CD4-positive, CD25-positive, alpha-beta regulatory T cell (primary cell): ENCODE measurements around the gene CACNA2D3. TPM values are rescaled to one million over a fixed set of nuclear protein-coding genes. Genes with fewer than 3 reads are reported as not detected.

Experiments used
- ATAC-seq, 2 donors: fragments of 150-1000 bp; cut with Tn5 transposase; one replicate each; pipeline ENCODE4 v1.10.0; 2021; ENCODE audit warnings: low read depth in 2 of 2, moderate number of reproducible peaks in 2 of 2, moderate library complexity in 1 of 2
- DNase-seq, 3 donors: peaks; one replicate each; pipeline versions ENCODE4 v3.0.0 to v3.0.0-alpha.2; 2012 to 2022; ENCODE audit warnings: mixed read lengths in 1 of 3
- H3K27ac ChIP-seq: one replicate; pipeline ENCODE4 v1.7.0; 2013; ENCODE audit warnings: mild to moderate bottlenecking, low read length; ENCODE audit not compliant: insufficient read depth, poor library complexity, severe bottlenecking
- H3K27me3 ChIP-seq: one replicate; pipeline ENCODE4 v1.7.0; 2013; ENCODE audit warnings: low read length; ENCODE audit not compliant: control insufficient read depth, insufficient read depth
- H3K36me3 ChIP-seq: one replicate; pipeline ENCODE4 v1.7.0; 2013; ENCODE audit warnings: mild to moderate bottlenecking, low read length, moderate library complexity; ENCODE audit not compliant: control insufficient read depth, insufficient read depth
- H3K4me1 ChIP-seq: 2 replicates; pipeline ENCODE4 v1.7.0; 2013; ENCODE audit warnings: mild to moderate bottlenecking, low read length; ENCODE audit not compliant: insufficient read depth, control insufficient read depth, poor library complexity, severe bottlenecking
- H3K4me3 ChIP-seq: one replicate; pipeline ENCODE4 v1.7.0; 2013; ENCODE audit warnings: low read depth, mild to moderate bottlenecking, low read length, moderate library complexity
- H3K9me3 ChIP-seq, 2 experiments: 1 replicate in 1 of 2; 2 replicates in 1 of 2; pipeline ENCODE4 v1.7.0; 2013; ENCODE audit warnings: low read length in 2 of 2, mild to moderate bottlenecking in 1 of 2, moderate library complexity in 1 of 2; ENCODE audit not compliant: control insufficient read depth in 2 of 2
- H3K27ac Mint-ChIP-seq, 3 donors: one replicate each; pipeline ENCODE4 v1.8.0; 2020 to 2022; ENCODE audit warnings: mild to moderate bottlenecking in 3 of 3, mixed read lengths in 3 of 3, moderate library complexity in 2 of 3
- H3K27me3 Mint-ChIP-seq: one replicate; pipeline ENCODE4 v1.8.0; 2022; ENCODE audit warnings: mild to moderate bottlenecking, mixed read lengths
- H3K36me3 Mint-ChIP-seq: one replicate; pipeline ENCODE4 v1.8.0; 2020; ENCODE audit warnings: mixed read lengths
- H3K4me1 Mint-ChIP-seq, 4 donors: one replicate each; pipeline ENCODE4 v1.8.0; 2020 to 2022; ENCODE audit warnings: mixed read lengths in 4 of 4, mild to moderate bottlenecking in 1 of 4
- H3K4me3 Mint-ChIP-seq, 4 donors: one replicate each; pipeline ENCODE4 v1.8.0; 2020 to 2022; ENCODE audit warnings: mild to moderate bottlenecking in 4 of 4, mixed read lengths in 4 of 4, moderate library complexity in 3 of 4
- H3K9me3 Mint-ChIP-seq, 7 donors: one replicate each; pipeline ENCODE4 v1.8.0; 2020 to 2022; ENCODE audit warnings: mixed read lengths in 7 of 7, mild to moderate bottlenecking in 3 of 7, moderate library complexity in 2 of 7
- polyA plus RNA-seq, 4 donors: library from polyadenylated mRNA; unstranded; fragments of 300-500 nt; fragmentation: Illumina TruSeq; gene quantifications; one replicate each; pipeline ENCODE4 v1.2.3, GENCODE V29; 2021
- total RNA-seq: library from RNA; stranded (reverse); gene quantifications from one replicate; pipeline ENCODE4 v1.2.3, GENCODE V29; 2022

The CACNA2D3 gene
- total and polyA plus RNA-seq, 5 donors from 2014 or later = not detected

DNA sequence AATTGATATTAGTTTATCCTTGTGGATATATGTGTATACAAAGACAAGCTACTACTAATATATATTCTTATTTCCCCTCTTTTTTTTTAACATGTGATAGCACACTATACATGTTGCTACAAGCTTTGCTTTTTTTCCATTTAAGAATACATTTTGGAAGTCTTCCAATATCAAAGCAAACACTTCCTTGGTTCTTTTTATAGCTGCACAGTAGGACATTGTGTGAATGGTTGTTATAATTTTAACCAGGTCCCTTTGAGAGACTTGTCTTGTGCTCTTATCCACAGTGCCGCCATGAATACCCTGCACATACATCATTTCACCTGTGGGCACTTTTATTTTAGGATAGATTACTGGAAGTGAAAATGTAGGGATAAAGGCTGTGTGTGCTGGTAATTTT, 88.7 kb downstream of the CACNA2D3 start:
- H3K27ac Mint-ChIP-seq = no peak overlapping the region
- H3K4me1 Mint-ChIP-seq = no peaks in the 10 kb centered on the region
- H3K9me3 Mint-ChIP-seq = peaks cover 0 to 6% (median 4%) of the 10 kb centered on the region in 7 donors
- ATAC-seq (no peak), DNase-seq (no peak)
- H3K27me3 Mint-ChIP-seq = no peaks in the 10 kb centered on the region
- H3K9me3 ChIP-seq = no peaks in the 10 kb centered on the region
- no peak overlapping the region for H3K4me3 ChIP-seq
- no peaks in the 10 kb centered on the region for H3K4me1 ChIP-seq
- no peaks in the 10 kb centered on the region for H3K36me3 Mint-ChIP-seq
- H3K36me3 ChIP-seq = no peaks in the 10 kb centered on the region
- no peak overlapping the region for H3K27ac ChIP-seq
- no peaks in the 10 kb centered on the region for H3K27me3 ChIP-seq
- no peak overlapping the region for H3K4me3 Mint-ChIP-seq

DNA sequence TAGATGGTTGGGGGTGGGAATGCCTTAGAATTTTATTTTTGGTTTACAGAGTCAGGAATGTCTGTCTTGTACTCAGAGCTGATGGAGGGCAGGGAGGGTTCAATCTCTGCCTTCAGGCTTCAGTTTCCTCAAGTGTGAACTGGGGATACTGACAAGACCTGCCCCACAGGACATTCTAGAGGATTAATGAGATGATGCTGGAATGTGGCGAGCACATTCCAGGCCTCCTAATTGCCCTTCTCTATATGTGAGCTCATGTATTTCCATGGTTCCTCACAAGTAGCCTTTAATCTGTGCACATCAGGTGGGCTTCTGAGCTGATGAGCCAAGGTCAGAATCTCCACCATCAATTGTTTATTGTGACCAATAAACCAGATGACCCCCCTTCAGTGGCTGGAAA, 90.4 kb downstream of the CACNA2D3 start:
- DNase-seq (no peak), ATAC-seq (no peak)
- no peak overlapping the region for H3K4me3 Mint-ChIP-seq
- no peaks in the 10 kb centered on the region for H3K4me1 Mint-ChIP-seq
- H3K36me3 Mint-ChIP-seq = no peaks in the 10 kb centered on the region
- H3K27me3 ChIP-seq = no peaks in the 10 kb centered on the region
- no peak overlapping the region for H3K27ac Mint-ChIP-seq
- no peaks in the 10 kb centered on the region for H3K27me3 Mint-ChIP-seq
- H3K4me3 ChIP-seq = no peak overlapping the region
- no peak overlapping the region for H3K27ac ChIP-seq
- H3K9me3 ChIP-seq = no peaks in the 10 kb centered on the region
- H3K9me3 Mint-ChIP-seq = peaks cover 0 to 6% (median 4%) of the 10 kb centered on the region in 7 donors
- no peaks in the 10 kb centered on the region for H3K36me3 ChIP-seq
- no peaks in the 10 kb centered on the region for H3K4me1 ChIP-seq

DNA sequence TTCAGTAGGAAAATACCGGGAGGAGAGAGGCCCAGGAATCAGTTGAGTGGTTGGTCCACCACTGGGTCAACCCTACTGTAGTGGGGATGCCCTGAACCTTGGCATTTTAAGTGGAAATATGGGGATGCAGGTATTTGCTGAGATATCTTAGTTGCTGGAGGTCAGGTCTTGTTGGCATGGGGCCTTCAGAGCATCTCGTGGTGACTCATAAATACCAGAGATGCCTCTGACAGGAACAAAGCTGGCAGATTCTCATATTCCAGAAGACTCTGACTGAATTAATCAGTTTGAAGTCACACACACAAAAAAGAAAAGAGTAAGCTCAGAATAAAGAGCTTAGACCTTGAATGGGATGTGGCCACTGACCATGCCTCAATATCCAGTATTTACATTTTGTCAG, 91.6 kb downstream of the CACNA2D3 start:
- H3K27ac ChIP-seq = no peak overlapping the region
- no peaks in the 10 kb centered on the region for H3K4me1 ChIP-seq
- Mint-ChIP-seq H3K27me3 (no peaks in the 10 kb centered on the region), H3K36me3 (no peaks in the 10 kb centered on the region), H3K4me1 (no peaks in the 10 kb centered on the region), H3K9me3 (peaks cover 0 to 6% (median 4%) of the 10 kb centered on the region in 7 donors), H3K4me3 (no peak overlapping the region), H3K27ac (no peak overlapping the region)
- no peaks in the 10 kb centered on the region for H3K9me3 ChIP-seq
- no peak overlapping the region for H3K4me3 ChIP-seq
- no peaks in the 10 kb centered on the region for H3K36me3 ChIP-seq
- ATAC-seq = no peak
- H3K27me3 ChIP-seq = no peaks in the 10 kb centered on the region
- no peak for DNase-seq

- no peak overlapping the region for H3K4me3 ChIP-seq
- H3K9me3 ChIP-seq = no peaks in the 10 kb centered on the region
- H3K4me1 Mint-ChIP-seq = no peaks in the 10 kb centered on the region
- no peaks in the 10 kb centered on the region for H3K27me3 ChIP-seq
- H3K27ac Mint-ChIP-seq = no peak overlapping the region
- no peak for DNase-seq
- H3K4me3 Mint-ChIP-seq = no peak overlapping the region
- H3K36me3 Mint-ChIP-seq = no peaks in the 10 kb centered on the region
- H3K9me3 Mint-ChIP-seq = peaks cover 0 to 6% (median 4%) of the 10 kb centered on the region in 7 donors
- no peaks in the 10 kb centered on the region for H3K36me3 ChIP-seq
- H3K27ac ChIP-seq = no peak overlapping the region
- H3K4me1 ChIP-seq = no peaks in the 10 kb centered on the region
- H3K27me3 Mint-ChIP-seq = no peaks in the 10 kb centered on the region
- ATAC-seq = no peak
These were observed 92.5 kb downstream of the CACNA2D3 start for GRCh38 chr3:54214845-54215244.

GRCh38 chr3:54215521-54215920, 93.2 kb downstream of the CACNA2D3 start:
- H3K9me3 ChIP-seq = no peaks in the 10 kb centered on the region
- Mint-ChIP-seq H3K4me3 (no peak overlapping the region), H3K27ac (no peak overlapping the region), H3K27me3 (no peaks in the 10 kb centered on the region), H3K9me3 (peaks cover 0 to 6% (median 4%) of the 10 kb centered on the region in 7 donors), H3K36me3 (no peaks in the 10 kb centered on the region), H3K4me1 (no peaks in the 10 kb centered on the region)
- no peaks in the 10 kb centered on the region for H3K36me3 ChIP-seq
- H3K4me1 ChIP-seq = no peaks in the 10 kb centered on the region
- ATAC-seq (no peak), DNase-seq (no peak)
- no peaks in the 10 kb centered on the region for H3K27me3 ChIP-seq
- H3K4me3 ChIP-seq = no peak overlapping the region
- H3K27ac ChIP-seq = no peak overlapping the region

GRCh38 chr3:54217828-54218227, 95.5 kb downstream of the CACNA2D3 start:
- Histone ChIP-seq H3K9me3 (no peaks in the 10 kb centered on the region), H3K27ac (no peak overlapping the region), H3K4me1 (no peaks in the 10 kb centered on the region), H3K4me3 (no peak overlapping the region), H3K36me3 (no peaks in the 10 kb centered on the region), H3K27me3 (no peaks in the 10 kb centered on the region)
- DNase-seq (no peak), ATAC-seq (no peak)
- Mint-ChIP-seq H3K27me3 (no peaks in the 10 kb centered on the region), H3K4me3 (no peak overlapping the region), H3K9me3 (peaks cover 0 to 5% (median 0%) of the 10 kb centered on the region in 7 donors), H3K27ac (no peak overlapping the region), H3K4me1 (no peaks in the 10 kb centered on the region), H3K36me3 (no peaks in the 10 kb centered on the region)

DNA sequence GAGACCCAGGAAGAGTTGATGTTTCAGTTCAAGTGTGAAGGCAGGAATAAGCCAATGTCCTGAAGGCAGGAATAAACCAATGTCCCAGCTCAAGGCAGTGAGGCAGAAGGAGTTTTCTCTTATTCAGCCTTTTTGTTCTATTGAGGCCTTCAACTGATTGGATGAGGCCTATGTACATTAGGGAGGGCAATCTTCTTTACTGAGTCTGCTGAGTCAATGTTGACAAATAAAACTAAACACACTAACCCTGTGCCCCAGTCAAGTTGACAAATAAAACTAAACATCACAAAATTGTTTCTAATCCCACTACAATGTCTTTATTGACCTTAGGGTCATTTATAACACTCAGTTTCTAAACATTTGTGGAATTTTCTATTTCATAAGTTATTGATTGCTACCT, 100.0 kb downstream of the CACNA2D3 start:
- no peak overlapping the region for H3K27ac Mint-ChIP-seq
- ATAC-seq (no peak), DNase-seq (no peak)
- Histone ChIP-seq H3K9me3 (no peaks in the 10 kb centered on the region), H3K27me3 (no peaks in the 10 kb centered on the region), H3K27ac (no peak overlapping the region), H3K4me3 (no peak overlapping the region), H3K4me1 (no peaks in the 10 kb centered on the region), H3K36me3 (no peaks in the 10 kb centered on the region)
- H3K9me3 Mint-ChIP-seq = peaks cover 0 to 2% (median 0%) of the 10 kb centered on the region in 7 donors
- H3K36me3 Mint-ChIP-seq = no peaks in the 10 kb centered on the region
- no peaks in the 10 kb centered on the region for H3K4me1 Mint-ChIP-seq
- H3K4me3 Mint-ChIP-seq = no peak overlapping the region
- H3K27me3 Mint-ChIP-seq = no peaks in the 10 kb centered on the region

- Histone ChIP-seq H3K27me3 (no peaks in the 10 kb centered on the region), H3K9me3 (no peaks in the 10 kb centered on the region), H3K4me1 (no peaks in the 10 kb centered on the region), H3K4me3 (no peak overlapping the region), H3K27ac (no peak overlapping the region), H3K36me3 (no peaks in the 10 kb centered on the region)
- H3K4me1 Mint-ChIP-seq = no peaks in the 10 kb centered on the region
- peaks cover 0 to 2% (median 0%) of the 10 kb centered on the region in 7 donors for H3K9me3 Mint-ChIP-seq
- no peak for DNase-seq
- H3K27ac Mint-ChIP-seq = no peak overlapping the region
- H3K4me3 Mint-ChIP-seq = no peak overlapping the region
- no peak for ATAC-seq
- H3K36me3 Mint-ChIP-seq = no peaks in the 10 kb centered on the region
- no peaks in the 10 kb centered on the region for H3K27me3 Mint-ChIP-seq
These were observed 100.7 kb downstream of the CACNA2D3 start for GRCh38 chr3:54223063-54223462.
